ENCODE results near the gene LRRK1.

The LRRK1 gene

DNA sequence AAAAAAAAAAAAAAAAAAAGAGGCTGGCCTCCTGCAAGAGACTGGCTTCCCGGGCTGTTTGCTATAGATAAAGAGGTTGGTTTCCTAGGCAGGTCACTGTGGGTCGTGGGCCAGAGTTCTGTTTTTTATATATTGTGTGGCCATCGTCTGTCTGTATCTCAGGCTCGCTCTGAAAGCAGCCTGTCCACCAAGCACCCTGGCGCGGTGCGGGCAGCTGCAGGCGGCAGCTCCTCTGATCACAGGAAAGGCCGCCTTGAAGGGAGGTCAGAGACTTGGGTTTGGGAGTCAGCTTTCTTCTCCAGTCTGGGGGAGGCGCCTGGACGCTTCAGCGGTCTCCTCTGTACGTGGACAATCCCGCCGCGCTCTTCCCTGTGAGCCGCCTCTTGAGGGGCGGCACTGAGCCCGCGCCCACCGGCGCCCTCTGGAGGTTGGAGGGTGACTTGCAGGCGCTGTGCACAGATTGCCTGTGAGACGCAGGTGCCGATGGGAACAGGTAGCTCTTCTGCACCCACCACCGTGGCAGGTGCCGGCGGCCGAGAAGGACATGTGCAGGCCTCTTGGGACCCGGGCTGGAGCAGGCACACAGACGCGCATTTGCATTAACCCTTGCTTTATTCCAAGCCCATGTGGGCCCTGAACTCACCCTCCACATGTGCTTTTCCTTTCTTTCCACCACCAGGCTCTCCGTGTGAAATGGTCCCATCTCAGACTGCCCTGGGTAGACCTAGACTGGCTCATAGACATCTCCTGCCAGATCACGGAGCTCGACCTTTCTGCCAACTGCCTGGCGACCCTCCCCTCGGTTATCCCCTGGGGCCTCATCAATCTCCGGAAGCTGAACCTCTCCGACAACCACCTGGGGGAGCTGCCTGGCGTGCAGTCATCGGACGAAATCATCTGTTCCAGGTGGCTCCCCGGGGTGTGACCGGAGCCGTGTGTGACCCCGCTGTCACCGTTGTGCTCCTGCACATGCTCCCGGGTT lies 89.3 kb downstream of the LRRK1 start:
- Histone ChIP-seq H3K4me3 (peak overlapping the region; percentile 77), H3K9ac (peak overlapping the region; percentile 76)

GRCh38 chr15:101009176-101009575 lies 90.0 kb downstream of the LRRK1 start:
- Histone ChIP-seq H3K9me3 (peaks cover 14% of the 10 kb centered on the region), H3K27me3 (no peaks in the 10 kb centered on the region), H3K4me1 (peaks cover 21% of the 10 kb centered on the region), H3K27ac (no peak overlapping the region), H3K4me3 (peak overlapping the region; percentile 77; the same call in 1 of the 2 replicates), H3K9ac (no peak overlapping the region), H3K36me3 (no peaks in the 10 kb centered on the region), H3K4me2 (peak overlapping the region; percentile 98), H4K20me1 (no peaks in the 10 kb centered on the region)
- TF ChIP-seq Cebpa-rat (IDR thresholded peaks at IDR 0.05) = no peak

More for the DNA sequence above, 89.3 kb downstream of the LRRK1 start:
- Histone ChIP-seq H3K9me3 (peaks cover 21% of the 10 kb centered on the region), H3K4me2 (peak overlapping the region; percentile 98), H3K4me1 (peaks cover 21% of the 10 kb centered on the region), H3K27me3 (no peaks in the 10 kb centered on the region), H3K27ac (no peak overlapping the region), H3K36me3 (no peaks in the 10 kb centered on the region), H4K20me1 (no peaks in the 10 kb centered on the region)
- TF ChIP-seq Cebpa-rat (IDR thresholded peaks at IDR 0.05) = no peak

- Histone ChIP-seq H3K4me1 (peaks cover 21% of the 10 kb centered on the region), H3K9me3 (no peaks in the 10 kb centered on the region), H3K36me3 (no peaks in the 10 kb centered on the region), H3K4me3 (no peak overlapping the region), H3K27me3 (no peaks in the 10 kb centered on the region), H3K27ac (no peak overlapping the region), H3K9ac (no peak overlapping the region), H3K4me2 (no peak overlapping the region), H4K20me1 (no peaks in the 10 kb centered on the region)
- TF ChIP-seq Cebpa-rat (IDR thresholded peaks at IDR 0.05) = no peak
Observed at GRCh38 chr15:101010781-101011180, 91.6 kb downstream of the LRRK1 start.

GRCh38 chr15:101012326-101013200 lies 93.4 kb downstream of the LRRK1 start:
- H3K36me3 ChIP-seq = no peaks in the 10 kb centered on the region
- H3K4me1 ChIP-seq = peaks cover 21% of the 10 kb centered on the region
- no peak overlapping the region for H3K9ac ChIP-seq
- no peak for TF ChIP-seq Cebpa-rat (IDR thresholded peaks at IDR 0.05)
- no peak overlapping the region for H3K27ac ChIP-seq
- H3K27me3 ChIP-seq = no peaks in the 10 kb centered on the region
- H3K9me3 ChIP-seq = no peaks in the 10 kb centered on the region
- no peak overlapping the region for H3K4me2 ChIP-seq
- H3K4me3 ChIP-seq = no peak overlapping the region
- H4K20me1 ChIP-seq = no peaks in the 10 kb centered on the region

DNA sequence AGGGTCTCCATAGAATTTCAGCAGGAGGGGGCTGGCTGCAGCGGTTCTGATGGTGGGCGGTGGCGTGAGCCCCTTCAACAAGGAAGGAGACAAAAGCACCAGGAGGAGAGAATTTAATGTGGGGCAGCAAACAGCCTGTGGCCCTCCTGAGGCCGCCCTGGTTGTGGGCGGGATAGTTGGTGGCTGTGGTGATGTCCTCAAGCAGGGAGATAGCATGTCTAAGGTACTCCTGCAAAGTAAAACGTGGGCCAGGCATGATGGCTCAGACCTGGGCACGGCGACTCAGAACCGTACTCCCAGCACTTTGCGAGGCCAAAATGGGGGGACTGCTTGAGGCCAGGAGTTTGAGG lies 94.0 kb downstream of the LRRK1 start:
- Histone ChIP-seq H3K27ac (no peak overlapping the region), H3K36me3 (no peaks in the 10 kb centered on the region), H3K9ac (no peak overlapping the region), H4K20me1 (no peaks in the 10 kb centered on the region), H3K4me3 (no peak overlapping the region), H3K27me3 (no peaks in the 10 kb centered on the region), H3K4me1 (peaks cover 16% of the 10 kb centered on the region), H3K4me2 (no peak overlapping the region), H3K9me3 (no peaks in the 10 kb centered on the region)
- TF ChIP-seq Cebpa-rat (IDR thresholded peaks at IDR 0.05) = no peak

DNA sequence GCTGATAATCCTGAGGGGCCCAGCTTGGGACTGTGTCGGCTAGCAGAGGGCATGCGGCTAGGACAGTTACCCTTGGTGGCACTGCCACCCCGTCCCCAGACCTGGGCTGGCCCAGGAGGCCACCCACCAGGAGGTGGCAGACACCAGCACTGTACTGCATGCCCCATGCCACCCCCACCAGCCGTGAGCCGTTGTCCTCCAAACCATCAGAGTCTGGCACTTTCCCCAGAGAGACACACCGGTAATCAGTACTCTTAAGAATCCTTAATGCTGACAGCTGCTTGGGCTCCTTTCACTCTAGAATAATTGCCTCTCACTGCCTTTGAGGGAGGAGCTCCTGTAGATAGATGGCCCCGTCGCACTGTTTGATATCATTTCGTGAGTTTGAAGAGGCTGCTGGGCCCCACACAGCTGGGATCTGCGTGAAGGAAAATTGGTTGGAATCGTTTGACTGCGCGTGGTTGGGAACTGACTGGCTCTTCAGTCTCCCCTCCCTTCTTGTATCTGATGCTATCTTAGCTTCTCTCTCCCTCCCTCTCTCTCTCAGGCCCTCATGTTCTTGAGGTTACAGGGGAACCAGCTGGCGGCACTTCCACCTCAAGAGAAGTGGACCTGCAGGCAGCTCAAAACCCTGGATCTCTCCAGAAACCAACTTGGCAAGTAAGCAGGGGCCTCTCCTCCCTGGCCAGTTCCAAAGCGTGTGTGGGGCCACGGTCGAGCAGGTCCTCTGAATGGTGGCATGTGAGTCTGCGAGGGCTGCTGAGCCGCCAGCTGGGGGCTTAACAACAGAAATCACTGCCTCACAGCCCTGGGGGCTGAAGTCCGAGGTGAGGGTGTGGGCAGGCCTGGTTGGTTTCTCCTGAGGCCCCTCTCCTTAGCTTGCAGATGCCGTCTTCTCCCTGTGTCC lies 94.9 kb downstream of the LRRK1 start:
- Histone ChIP-seq H3K4me1 (peaks cover 10% of the 10 kb centered on the region), H3K4me3 (no peak overlapping the region), H3K9ac (no peak overlapping the region), H3K27me3 (no peaks in the 10 kb centered on the region), H3K27ac (no peak overlapping the region), H4K20me1 (no peaks in the 10 kb centered on the region), H3K9me3 (no peaks in the 10 kb centered on the region), H3K4me2 (no peak overlapping the region), H3K36me3 (no peaks in the 10 kb centered on the region)
- no peak for TF ChIP-seq Cebpa-rat (IDR thresholded peaks at IDR 0.05)

DNA sequence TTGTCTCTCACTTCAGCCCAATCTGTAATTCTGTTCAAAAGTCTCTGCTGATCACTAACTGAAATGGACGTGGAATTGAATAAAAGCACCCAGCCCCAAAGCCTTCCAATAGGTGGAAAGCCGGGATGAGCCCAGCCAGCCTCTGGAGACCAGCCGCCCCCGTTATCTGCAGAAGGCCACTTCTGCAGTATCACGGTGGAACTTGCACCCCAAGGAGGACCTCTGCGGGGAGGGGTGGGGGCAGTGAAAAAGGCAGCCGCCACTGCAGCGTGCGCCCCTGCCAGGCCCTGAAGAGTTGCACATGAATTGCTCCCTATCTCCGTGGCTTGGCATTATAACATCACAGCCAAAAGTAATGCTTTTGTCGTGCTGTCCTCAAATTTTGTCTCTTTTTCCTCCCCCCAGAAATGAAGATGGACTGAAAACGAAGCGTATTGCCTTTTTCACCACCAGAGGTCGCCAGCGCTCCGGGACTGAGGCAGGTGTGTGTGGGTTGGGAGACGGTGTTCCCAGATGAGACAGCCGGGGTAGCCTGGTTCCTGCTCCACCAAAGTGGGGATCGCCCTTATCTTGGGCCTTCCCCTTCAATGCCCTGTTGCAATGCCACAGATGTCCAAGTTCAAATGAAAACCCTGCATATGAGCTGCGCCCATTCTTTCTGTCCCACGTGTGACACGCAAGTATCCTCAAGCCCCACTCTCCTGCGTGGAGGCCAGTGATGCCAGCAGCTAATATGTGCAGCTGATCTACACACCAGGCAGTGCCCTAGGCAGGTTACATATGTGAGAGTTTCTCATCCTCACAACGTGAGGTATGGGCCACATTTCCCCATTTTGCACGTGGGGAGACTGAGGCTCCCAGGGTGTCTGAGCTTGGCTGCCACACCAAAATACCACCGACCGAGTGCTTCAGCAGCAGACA lies 96.0 kb downstream of the LRRK1 start:
- Histone ChIP-seq H3K4me3 (no peak overlapping the region), H3K4me2 (no peak overlapping the region), H3K27me3 (no peaks in the 10 kb centered on the region), H3K27ac (no peak overlapping the region), H3K9me3 (no peaks in the 10 kb centered on the region), H3K36me3 (no peaks in the 10 kb centered on the region), H4K20me1 (no peaks in the 10 kb centered on the region), H3K4me1 (peaks cover 6% of the 10 kb centered on the region; the same call in 1 of the 2 replicates), H3K9ac (no peak overlapping the region)
- no peak for TF ChIP-seq Cebpa-rat (IDR thresholded peaks at IDR 0.05)

DNA sequence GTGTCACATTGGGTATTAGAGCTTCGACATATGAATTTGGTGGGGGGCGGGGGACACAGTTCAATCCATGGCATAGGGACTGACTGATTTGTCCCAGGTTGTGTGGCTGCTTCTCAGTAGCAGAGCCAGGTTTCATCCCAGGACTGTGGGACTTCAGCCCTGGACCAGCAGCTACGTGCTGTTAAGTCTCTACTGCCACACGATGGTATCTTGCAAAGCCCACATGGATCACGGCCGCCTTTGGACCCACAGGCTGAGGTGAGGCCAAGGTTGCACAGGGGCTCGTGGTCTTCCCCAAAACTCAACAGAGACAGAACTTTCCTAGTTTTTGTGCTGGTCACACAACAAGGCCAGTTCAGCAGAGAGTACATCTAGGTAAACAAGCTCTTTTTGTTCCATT lies 97.4 kb downstream of the LRRK1 start:
- no peak for TF ChIP-seq Cebpa-rat (IDR thresholded peaks at IDR 0.05)
- Histone ChIP-seq H3K27ac (no peak overlapping the region), H3K4me2 (no peak overlapping the region), H4K20me1 (no peaks in the 10 kb centered on the region), H3K9me3 (no peaks in the 10 kb centered on the region), H3K36me3 (no peaks in the 10 kb centered on the region), H3K4me3 (no peak overlapping the region), H3K27me3 (no peaks in the 10 kb centered on the region), H3K4me1 (peaks cover 6% of the 10 kb centered on the region; the same call in 1 of the 2 replicates), H3K9ac (no peak overlapping the region)
